Mucosa of descending colon (tissue), 3 donors: ENCODE data around the gene ARHGDIA. TPM values are rescaled to one million over a fixed set of nuclear protein-coding genes. Genes with fewer than 3 reads are reported as not detected.

Experiments
- ATAC-seq: fragments of 200-7000 bp; cut with Tn5 transposase; one replicate; pipeline ENCODE4 v1.9.1; 2020; ENCODE audit warnings: mild to moderate bottlenecking, moderate library complexity
- DNase-seq, 3 donors: peaks; one replicate each; pipeline ENCODE4 v3.0.0-alpha.2; 2020
- H3K36me3 ChIP-seq: fragments of 200-600 bp; one replicate; pipeline ENCODE4 v1.8.0; 2021; ENCODE audit warnings: low read depth, mild to moderate bottlenecking
- H3K4me1 ChIP-seq: fragments of 200-600 bp; one replicate; pipeline ENCODE4 v1.8.0; 2021; ENCODE audit warnings: low read depth, mild to moderate bottlenecking
- H3K4me3 ChIP-seq: fragments of 200-600 bp; one replicate; pipeline ENCODE4 v1.8.0; 2021; ENCODE audit warnings: mild to moderate bottlenecking
- H3K9me3 ChIP-seq: fragments of 200-600 bp; one replicate; pipeline ENCODE4 v1.8.0; 2021; ENCODE audit warnings: mild to moderate bottlenecking
- intact Hi-C, 2 donors: fragments of 100-400 bp; cut with DNase I in 1 of 2; cut with micrococcal nuclease in 1 of 2; formaldehyde crosslinking; loops; one replicate each; pipeline versions ENCODE4 v1.11.0 to v1.11.1; 2022; cut with DNase I, micrococcal nuclease
- total RNA-seq, 3 donors: library from RNA; stranded (reverse); fragmentation: NEBNext Ultra II Directional in 2 of 3; extraction: Animal tissue kit (Norgen Biotek cat#: 25700) in 2 of 3; gene quantifications; one replicate each; pipeline versions ENCODE4 v1.2.1 to v1.2.4, GENCODE V29; 2021 to 2023
- TF ChIP-seq, protein P1 (sequence below): fragments of 200-600 bp; IDR thresholded peaks from one replicate; pipeline ENCODE4 v1.8.0; 2022; ENCODE audit warnings: antibody characterized with exemption, mild to moderate bottlenecking
- donor health status: DM: no; HTN: no; CAD: no; lungs with moderate emphysema.
- donor health status: DM: no; HTN: no; CAD: no.
- donor health status: DM: no; HTN: yes; CAD: no.

ARHGDIA gene
- total RNA-seq, 3 donors from 2014 or later: 326 to 473 (median 442) TPM

DNA sequence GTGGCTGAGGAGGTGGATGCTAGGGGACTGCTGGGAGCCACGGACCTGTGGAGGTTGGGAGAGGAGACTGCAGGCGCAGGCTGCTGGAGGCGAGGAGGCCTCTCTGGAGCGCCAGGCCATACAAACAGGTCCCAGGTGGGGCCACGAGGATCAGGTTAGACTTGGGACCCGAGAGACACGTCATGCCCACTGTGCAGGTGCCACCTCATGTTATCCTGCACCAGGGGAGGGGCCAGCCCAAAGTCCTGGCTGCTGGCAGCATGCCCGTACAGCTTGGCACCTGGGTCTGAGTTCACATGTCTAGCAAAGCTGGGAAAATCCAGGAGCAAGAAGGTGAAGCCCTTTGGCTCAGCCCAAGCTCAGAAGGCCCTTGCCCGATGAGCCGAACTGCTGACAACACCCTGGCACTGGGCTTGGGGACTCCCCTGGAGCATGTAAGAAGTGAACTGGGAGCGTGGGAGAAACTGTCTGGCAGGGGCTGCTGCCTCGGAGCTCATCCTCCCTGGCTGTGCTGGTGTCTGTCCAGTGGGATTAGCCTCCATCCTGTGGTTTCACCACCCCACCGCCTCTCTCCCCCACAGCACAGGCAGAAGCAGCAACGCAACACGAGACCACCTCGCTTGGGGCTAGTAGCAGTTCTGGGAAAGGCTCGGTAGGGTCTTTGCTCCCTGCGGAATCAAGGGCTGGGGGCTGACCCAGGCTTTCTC lies 5.3 kb downstream of the ARHGDIA start:
- Histone ChIP-seq H3K4me1 (peaks cover 73% of the 10 kb centered on the region), H3K9me3 (no peaks in the 10 kb centered on the region), H3K4me3 (no peak overlapping the region), H3K36me3 (no peaks in the 10 kb centered on the region)
- intact Hi-C loops: no loop called here
- peak; percentile 68 for ATAC-seq
- peak; percentile 95 to 97 (median 96) for DNase-seq
- TF ChIP-seq, protein P1, sequence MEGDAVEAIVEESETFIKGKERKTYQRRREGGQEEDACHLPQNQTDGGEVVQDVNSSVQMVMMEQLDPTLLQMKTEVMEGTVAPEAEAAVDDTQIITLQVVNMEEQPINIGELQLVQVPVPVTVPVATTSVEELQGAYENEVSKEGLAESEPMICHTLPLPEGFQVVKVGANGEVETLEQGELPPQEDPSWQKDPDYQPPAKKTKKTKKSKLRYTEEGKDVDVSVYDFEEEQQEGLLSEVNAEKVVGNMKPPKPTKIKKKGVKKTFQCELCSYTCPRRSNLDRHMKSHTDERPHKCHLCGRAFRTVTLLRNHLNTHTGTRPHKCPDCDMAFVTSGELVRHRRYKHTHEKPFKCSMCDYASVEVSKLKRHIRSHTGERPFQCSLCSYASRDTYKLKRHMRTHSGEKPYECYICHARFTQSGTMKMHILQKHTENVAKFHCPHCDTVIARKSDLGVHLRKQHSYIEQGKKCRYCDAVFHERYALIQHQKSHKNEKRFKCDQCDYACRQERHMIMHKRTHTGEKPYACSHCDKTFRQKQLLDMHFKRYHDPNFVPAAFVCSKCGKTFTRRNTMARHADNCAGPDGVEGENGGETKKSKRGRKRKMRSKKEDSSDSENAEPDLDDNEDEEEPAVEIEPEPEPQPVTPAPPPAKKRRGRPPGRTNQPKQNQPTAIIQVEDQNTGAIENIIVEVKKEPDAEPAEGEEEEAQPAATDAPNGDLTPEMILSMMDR: no peak

DNA sequence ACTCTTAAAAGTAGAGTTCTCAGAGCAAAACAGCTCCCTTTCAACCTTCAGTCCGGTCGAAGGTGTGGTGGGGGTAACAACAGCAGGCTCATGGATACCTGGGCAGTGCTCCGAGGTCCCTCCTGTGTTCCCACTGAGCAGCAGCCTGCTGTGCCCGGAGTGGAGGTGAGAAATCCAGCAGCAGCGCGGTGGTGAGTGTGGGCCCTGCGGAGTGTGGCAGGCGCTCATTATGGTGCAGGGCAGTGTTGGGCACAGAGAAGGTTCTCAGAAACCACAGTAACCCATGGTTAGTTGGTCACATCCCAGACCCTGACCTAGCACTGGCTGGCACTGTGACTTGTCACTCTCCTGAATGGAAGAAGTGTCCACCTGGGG lies 5.8 kb downstream of the ARHGDIA start:
- ATAC-seq (no peak), DNase-seq (no peak)
- Histone ChIP-seq H3K9me3 (no peaks in the 10 kb centered on the region), H3K4me1 (peaks cover 73% of the 10 kb centered on the region), H3K36me3 (no peaks in the 10 kb centered on the region), H3K4me3 (no peak overlapping the region)
- intact Hi-C loops: no loop called here
- TF ChIP-seq, protein P1: no peak

GRCh38 chr17:81863833-81864768 lies 7.0 kb downstream of the ARHGDIA start:
- TF ChIP-seq, protein P1: no peak
- no peak overlapping the region for H3K4me3 ChIP-seq
- no peaks in the 10 kb centered on the region for H3K36me3 ChIP-seq
- intact Hi-C loops: no loop called here
- no peaks in the 10 kb centered on the region for H3K9me3 ChIP-seq
- no peak for ATAC-seq
- no peak for DNase-seq
- H3K4me1 ChIP-seq: peaks cover 69% of the 10 kb centered on the region

DNA sequence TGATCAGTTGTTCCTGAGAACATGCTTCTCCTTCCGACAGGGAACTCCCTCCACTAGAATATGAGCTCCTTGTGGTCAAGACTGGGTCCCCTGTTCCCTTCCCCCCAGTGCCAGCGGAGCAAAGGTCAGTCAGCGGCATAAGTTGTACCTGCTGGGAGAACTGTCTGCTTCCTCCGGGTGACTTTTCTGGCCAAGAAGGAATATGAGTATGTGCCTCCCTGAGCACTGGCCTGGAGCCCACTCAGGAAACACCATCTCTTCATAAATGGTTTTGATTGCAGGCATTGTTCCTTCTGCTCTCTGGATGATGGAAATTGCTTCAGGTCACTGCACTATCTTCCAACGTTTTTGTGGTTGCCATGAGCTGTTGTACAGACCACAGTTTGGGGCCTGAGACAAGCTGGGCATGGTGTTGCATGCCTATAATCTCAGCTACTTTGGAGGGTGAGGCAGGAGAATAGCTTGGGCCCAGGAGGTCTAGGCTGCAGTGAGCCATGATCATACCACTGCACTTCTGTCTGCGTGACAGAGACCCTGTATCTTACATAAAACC lies 7.9 kb downstream of the ARHGDIA start:
- DNase-seq: no peak
- H3K4me1 ChIP-seq: peaks cover 69% of the 10 kb centered on the region
- intact Hi-C loops: no loop called here

More for the DNA sequence above, 7.9 kb downstream of the ARHGDIA start:
- H3K4me3 ChIP-seq: no peak overlapping the region
- ATAC-seq: no peak
- no peaks in the 10 kb centered on the region for H3K36me3 ChIP-seq
- H3K9me3 ChIP-seq: no peaks in the 10 kb centered on the region
- TF ChIP-seq, protein P1: no peak
